EH (cell line): ENCODE measurements around the gene DCPS.
"Not testable (repeated sequence)": the region's sequence is repeated elsewhere in the genome, so short reads cannot be mapped to it uniquely, and the experiment has no call there.

Experiments used
- DNase-seq: peaks from one replicate; pipeline ENCODE4 v3.0.0-alpha.2; 2015; ENCODE audit warnings: low read depth

DCPS gene

GRCh38 chr11:126288237-126288636, 15.6 kb upstream of the DCPS start:
- DNase-seq = no peak

- DNase-seq = no peak
Measured at GRCh38 chr11:126290887-126291286, 13.0 kb upstream of the DCPS start.

GRCh38 chr11:126293726-126294125, 10.1 kb upstream of the DCPS start:
- DNase-seq = no peak

- no peak for DNase-seq
Measured at GRCh38 chr11:126297004-126297403, 6.9 kb upstream of the DCPS start.

- no peak for DNase-seq
Measured at GRCh38 chr11:126304457-126305075, 706 bp downstream of the DCPS start.

GRCh38 chr11:126305699-126306098, 1.8 kb downstream of the DCPS start:
- no peak for DNase-seq

GRCh38 chr11:126307706-126308105, 3.8 kb downstream of the DCPS start:
- DNase-seq = peak; percentile 61

- peak; percentile 41 for DNase-seq
Measured at GRCh38 chr11:126308271-126308671, 4.4 kb downstream of the DCPS start.

- not testable (repeated sequence) for DNase-seq
Measured at GRCh38 chr11:126308771-126309170, 4.9 kb downstream of the DCPS start.

GRCh38 chr11:126310200-126310991, 6.5 kb downstream of the DCPS start:
- peak; percentile 82 for DNase-seq

- no peak for DNase-seq
Measured at GRCh38 chr11:126310992-126311310, 7.1 kb downstream of the DCPS start.

- no peak for DNase-seq
Measured at GRCh38 chr11:126311401-126312291, 7.8 kb downstream of the DCPS start.

GRCh38 chr11:126312961-126313360, 9.1 kb downstream of the DCPS start:
- no peak for DNase-seq

GRCh38 chr11:126313826-126314225, 10.0 kb downstream of the DCPS start:
- DNase-seq = no peak

GRCh38 chr11:126317432-126317755, 13.5 kb downstream of the DCPS start:
- DNase-seq = no peak

GRCh38 chr11:126317756-126318573, 14.1 kb downstream of the DCPS start:
- DNase-seq = peak; percentile 89

- DNase-seq = peak; percentile 94
Measured at GRCh38 chr11:126318574-126319373, 14.9 kb downstream of the DCPS start.

GRCh38 chr11:126319374-126319740, 15.5 kb downstream of the DCPS start:
- DNase-seq = peak; percentile 21

GRCh38 chr11:126322996-126323395, 19.1 kb downstream of the DCPS start:
- DNase-seq = no peak

GRCh38 chr11:126327281-126328000, 23.6 kb downstream of the DCPS start:
- no peak for DNase-seq

GRCh38 chr11:126328001-126328390, 24.1 kb downstream of the DCPS start:
- DNase-seq = no peak
